HG02970 (cell line): ENCODE data around the gene ALPI.
"Not testable (repeated sequence)": the region's sequence is repeated elsewhere in the genome, so short reads cannot be mapped to it uniquely, and the experiment has no call there.

Experiments used
- ATAC-seq: cut with Tn5 transposase; IDR thresholded peaks from one replicate; pipeline ENCODE4 v1.9.1; 2021; ENCODE audit warnings: mild to moderate bottlenecking, moderate library complexity, moderate number of reproducible peaks; ENCODE audit not compliant: unreplicated experiment, low FRiP score

The ALPI gene

GRCh38 chr2:232441147-232441651 is 14.8 kb upstream of the ALPI start:
- ATAC-seq, result no peak

- not testable (repeated sequence) for ATAC-seq
These were observed 14.0 kb upstream of the ALPI start for GRCh38 chr2:232441922-232442321.

DNA sequence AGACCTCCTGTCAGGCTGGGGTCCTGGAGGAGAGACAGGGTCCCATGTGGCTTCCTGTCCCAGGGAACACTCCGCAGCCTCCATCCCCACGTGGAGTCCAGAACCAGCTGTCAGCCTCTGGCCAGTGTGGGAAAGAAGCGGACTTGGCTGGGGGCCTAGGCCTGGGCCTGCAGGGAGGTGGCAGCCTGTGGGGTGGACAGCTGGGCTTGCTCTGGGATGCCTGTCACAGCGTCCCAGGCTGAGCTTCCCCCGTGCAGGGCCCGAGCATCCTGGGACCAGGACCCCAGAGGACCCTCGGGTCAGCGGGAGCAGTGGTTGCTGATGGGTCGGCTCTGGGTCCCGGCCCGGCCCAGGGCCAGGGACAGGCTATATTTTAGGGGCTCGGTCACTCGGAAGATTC is 13.5 kb upstream of the ALPI start:
- ATAC-seq, result not testable (repeated sequence)

DNA sequence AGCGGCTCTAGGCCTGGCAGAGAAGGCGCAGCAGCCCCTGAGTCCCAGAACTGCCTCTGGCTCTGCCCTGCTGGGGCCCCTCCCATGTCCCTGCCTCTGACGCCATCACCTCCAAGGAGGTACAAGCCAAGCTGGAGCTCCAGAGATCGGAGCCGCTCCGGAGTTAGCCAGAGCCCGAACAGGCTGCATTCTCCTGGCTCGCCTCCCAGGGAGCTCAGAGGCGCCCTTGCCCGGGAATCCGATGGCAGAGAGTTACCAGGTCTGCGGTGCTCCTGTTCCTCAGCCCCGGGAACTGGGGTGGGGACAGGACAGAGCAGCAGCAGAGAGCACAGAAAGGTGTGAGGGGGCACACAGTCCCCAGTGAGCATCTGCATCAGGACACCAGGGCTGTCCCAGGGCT is 12.9 kb upstream of the ALPI start:
- not testable (repeated sequence) for ATAC-seq

DNA sequence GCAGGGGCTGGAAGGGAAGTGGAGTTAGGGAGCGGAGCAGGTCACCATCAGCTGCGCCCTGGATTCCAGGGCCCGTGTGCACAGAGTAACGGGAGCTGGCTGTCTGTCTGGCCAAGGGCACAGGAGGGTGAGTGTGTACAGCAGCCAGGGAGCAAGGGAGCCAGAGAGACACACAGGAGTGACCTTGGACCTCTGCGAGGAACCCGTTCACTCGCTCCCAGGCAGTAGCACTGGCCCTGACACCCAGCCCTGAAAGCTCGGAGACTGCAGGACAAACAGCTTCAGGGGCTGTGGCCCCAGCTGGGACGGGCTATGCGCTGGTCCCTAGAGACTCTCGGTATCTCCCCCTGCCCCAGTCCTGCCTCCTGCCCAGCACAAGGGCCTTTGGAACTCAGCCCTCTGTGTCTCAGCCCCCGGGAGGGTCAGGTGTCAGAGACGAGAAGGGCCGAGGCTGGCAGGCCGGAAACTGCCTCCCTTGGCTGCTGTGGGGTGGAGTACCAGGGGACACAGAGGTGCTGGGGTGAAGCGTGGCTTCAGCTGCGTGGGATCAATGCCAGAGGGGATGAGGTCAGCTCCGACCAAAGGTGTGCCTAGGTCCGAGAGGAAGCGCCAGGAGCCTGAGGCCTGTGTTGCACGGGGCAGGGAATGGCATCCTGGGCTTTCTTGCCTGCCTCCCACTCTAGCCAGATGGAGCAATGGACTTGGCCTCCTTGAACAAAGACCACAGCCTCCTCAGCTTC is 12.1 kb upstream of the ALPI start:
- not testable (repeated sequence) for ATAC-seq

DNA sequence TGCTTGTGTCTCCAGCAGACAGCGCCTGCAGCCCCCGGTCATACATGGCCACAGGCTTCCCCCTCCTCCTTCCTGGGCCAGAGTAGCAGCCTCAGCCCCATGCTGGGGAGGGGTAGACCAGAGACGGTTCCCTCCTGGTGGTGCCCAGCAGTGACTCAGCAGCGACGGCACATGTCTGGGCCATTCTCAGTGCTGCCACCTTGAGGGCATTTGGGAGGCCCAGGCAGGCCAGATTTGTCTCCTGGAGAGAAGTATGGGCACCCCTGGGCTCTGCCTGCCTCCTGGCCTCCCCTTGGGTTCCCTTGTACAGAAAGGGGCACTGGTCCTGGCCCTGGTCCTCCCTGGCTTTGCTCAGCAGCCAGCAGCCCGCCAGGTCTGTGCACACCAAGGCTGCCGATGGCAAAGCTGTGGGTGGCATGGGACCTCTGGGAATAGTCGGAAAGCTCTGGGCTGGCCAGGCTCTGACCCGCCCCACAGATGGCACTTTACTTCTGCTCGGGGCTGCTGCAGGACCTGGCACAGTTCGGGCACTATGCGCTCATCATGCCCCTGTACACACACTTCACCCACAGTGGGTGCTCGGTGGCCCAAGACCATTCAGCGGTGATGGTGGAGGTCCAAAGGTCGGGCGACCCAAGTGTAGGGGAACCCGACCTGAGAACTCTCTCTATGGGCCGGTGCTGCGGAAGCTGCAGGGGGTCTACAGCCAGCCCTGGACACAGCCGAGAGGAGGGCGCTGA is 11.4 kb upstream of the ALPI start:
- ATAC-seq, result no peak

GRCh38 chr2:232445149-232445885 is 10.6 kb upstream of the ALPI start:
- not testable (repeated sequence) for ATAC-seq

DNA sequence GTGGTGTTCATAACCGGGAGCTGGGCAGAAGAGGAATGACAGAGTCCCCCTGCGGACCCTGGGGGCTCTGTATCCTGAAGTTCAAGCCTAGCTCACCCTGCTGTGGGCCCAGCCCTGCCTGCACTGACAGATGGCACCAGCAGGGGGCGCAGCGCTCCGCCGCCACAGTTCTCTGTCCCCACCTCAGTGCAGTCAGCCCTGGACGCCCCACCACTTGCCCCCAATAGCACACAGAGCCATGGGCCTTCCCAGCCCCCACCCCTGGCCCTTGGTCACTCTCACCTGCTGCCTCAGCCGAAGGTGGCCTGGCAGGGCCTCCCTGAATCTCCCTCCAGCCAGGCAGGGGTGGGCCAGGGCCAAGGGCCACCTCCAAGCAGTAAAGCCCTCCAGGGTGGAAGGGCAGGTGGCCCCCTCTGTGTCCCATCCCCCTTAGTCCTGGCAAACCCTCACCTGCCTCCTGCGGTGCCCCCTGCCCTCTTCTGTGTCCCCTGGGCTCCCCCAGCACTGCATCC is 9.6 kb upstream of the ALPI start:
- ATAC-seq, result not testable (repeated sequence)

DNA sequence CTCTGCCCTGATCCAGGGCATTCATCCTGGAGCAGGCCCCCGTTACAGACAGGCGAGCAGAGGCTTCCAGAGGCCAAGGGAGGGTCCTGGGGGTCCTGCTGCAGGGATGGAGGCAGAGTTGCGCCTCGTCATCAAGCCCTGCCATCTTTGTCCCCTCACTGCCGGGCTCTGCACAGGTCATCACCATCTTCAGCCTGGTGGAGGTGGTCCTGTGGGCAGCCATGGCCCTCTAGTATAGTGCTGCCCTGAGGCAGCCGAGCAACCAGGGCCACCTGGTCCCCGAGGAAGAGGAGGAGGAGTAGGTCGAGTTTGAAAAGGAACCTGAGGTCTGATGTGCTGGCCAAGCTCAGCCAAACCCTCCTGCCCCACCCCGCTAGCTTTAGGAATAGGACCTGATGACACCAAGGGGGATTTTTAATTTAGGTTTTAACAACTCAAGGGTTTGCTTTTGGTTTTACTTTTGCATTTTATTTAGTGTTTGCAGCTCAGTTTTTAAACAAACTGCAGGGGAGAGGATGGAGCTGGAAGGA is 8.8 kb upstream of the ALPI start:
- ATAC-seq, result no peak

- ATAC-seq, result no peak
These were observed 8.2 kb upstream of the ALPI start for GRCh38 chr2:232447638-232448303.

GRCh38 chr2:232448304-232448690 is 7.7 kb upstream of the ALPI start:
- ATAC-seq, result no peak

DNA sequence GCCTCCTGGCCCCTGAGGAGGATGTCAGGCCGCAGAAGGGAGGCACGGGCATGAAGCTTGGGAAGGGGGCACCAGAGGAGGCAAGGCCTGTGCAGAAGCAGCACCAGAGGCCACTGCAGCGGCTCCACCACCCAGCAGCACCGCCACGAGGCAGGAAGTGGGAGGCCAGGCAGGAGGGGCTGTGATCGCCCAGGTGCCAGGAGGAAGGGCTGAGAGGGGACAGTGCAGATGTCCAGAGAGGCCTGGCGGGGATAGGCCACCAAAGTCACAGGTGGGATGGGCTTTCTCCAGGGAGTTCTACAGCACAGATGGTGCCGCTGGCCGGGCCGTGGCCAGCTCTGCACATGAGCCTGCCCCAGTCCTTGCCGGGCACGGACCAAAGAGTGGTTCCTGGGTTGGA is 6.0 kb upstream of the ALPI start:
- ATAC-seq, result no peak

DNA sequence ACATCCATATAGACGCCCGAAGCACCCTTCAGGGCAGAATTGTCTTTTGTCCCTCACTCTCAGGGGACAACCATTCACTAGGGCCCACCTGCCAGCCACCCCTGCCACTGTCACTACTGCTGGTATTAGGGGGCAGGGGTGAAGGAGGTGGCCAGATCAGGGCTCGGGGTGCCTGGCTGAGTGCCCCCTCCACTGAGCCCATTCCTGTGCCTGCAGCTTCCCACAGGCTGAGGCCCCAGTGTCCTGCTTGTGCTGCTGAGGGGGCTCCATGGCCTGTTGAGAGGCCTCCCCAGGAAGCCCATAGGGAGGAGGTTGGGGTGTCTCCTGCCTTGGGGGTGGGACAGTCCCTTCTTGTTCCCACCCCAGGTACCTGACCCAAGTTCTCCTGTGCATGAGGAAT is 4.3 kb upstream of the ALPI start:
- not testable (repeated sequence) for ATAC-seq

GRCh38 chr2:232454630-232455029 is 1.3 kb upstream of the ALPI start:
- ATAC-seq, result no peak

GRCh38 chr2:232456296-232457120 is 555 bp downstream of the ALPI start:
- no peak for ATAC-seq

DNA sequence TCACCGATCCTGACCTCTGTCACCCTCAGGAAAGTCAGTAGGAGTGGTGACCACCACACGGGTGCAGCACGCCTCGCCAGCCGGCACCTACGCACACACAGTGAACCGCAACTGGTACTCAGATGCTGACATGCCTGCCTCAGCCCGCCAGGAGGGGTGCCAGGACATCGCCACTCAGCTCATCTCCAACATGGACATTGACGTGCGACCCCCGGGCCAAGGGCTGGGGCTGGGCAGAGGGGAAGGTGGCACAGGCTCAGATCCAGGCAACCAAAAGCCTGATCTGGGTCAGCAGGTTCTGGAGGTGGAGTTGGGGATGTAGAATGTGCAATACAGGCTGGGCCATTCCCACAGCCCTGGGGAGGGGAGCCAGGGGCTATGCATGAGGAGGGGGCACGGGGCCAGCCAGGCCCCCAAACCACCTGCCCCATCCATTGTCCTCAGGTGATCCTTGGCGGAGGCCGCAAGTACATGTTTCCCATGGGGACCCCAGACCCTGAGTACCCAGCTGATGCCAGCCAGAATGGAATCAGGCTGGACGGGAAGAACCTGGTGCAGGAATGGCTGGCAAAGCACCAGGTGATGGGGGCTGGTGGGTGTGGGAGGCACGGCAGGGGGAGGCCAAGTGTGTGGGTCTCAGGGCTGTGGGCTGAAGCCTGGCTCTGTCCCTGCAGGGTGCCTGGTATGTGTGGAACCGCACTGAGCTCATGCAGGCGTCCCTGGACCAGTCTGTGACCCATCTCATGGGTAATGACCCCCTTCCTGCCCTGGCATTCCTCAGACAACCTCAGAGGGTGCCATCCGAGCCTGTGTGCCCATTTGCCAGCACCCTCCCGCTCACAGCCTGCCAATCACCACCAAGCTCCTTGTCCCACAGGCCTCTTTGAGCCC is 1.4 kb downstream of the ALPI start:
- ATAC-seq, result no peak

- no peak for ATAC-seq
These were observed 2.2 kb downstream of the ALPI start for GRCh38 chr2:232458051-232458660.
